Measurements from ENCODE around the gene ENDOV.
A peak's percentile ranks its signal among the peaks of the same experiment; 100 is the strongest.

Gene ENDOV

DNA sequence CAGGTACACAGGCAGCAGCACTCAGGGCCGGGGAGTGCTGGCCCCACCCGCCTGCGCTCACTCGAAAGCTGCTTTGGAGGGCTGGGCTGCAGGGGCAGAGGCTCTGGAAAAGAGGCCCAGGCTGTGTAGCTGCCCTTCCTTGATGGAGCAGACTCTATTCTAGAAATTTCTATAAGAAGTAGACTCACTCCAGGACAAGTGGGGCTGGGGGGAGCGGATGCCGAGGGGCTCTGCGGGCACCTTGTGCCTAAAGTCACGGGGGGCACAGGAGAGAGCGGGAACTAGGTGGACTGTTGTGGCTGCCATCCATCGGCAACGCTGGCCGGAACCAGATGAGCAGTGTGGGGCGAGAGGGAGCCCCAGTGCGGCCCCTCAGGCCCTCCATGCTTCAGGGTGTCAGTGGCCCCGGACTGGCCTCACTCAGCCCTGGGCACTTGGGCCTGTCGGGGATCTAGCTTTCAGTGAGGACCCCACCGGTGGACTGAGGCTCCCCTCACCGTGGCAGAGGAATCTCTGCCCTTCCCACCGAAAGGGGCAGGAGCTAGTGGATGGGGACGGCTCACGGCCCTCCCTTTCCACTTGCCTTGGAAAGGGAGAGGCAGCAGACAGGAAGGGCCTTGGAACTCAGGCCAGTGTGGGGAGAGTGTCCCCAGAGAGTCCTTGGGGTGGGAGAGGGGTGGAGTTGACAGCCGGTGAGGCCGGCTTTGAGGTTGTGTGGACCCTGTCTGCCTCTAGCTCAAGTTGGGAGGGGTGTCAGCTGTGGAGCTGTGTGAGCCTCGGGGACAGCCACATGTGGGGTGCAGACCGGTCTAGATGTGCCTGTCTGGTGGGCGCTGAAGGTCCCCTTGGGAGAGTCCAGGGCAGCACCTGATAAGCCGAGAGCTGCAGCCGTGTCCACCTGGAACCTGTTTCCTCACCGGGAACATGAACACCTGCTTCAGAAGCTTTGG is 16.6 kb downstream of the ENDOV start:
- DNase-seq (ENCODE audit: low spot score): no peak

DNA sequence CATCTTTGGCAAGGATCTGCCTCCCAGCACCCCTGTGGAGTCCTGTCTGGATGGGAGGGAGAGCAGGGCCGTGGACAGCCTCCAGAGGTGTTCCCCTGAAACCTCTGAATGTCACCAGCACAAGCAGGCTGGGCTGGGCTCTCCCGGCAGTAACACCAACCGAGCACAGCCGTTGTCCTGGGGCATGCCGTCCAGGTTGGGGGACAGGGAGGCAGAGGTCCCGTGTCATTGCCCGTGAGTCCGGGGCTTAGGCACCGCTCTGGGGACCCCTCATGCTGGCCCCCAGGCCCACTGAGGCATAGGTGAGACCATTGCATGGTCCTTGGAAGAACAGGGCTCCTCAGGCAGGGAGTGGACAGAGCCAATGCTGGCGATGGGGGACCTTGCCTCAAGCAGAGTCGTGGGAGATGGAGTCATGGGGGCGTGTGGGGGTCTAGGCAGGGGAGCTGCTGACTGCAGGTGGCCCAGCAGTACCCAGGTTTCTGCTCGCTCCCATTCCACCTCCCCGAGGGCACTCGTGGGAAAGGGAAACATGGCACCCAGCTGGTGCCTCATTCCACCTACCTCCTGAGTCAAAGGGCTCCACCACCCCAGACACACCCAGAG is 17.5 kb downstream of the ENDOV start:
- DNase-seq (ENCODE audit: low spot score): no peak

DNA sequence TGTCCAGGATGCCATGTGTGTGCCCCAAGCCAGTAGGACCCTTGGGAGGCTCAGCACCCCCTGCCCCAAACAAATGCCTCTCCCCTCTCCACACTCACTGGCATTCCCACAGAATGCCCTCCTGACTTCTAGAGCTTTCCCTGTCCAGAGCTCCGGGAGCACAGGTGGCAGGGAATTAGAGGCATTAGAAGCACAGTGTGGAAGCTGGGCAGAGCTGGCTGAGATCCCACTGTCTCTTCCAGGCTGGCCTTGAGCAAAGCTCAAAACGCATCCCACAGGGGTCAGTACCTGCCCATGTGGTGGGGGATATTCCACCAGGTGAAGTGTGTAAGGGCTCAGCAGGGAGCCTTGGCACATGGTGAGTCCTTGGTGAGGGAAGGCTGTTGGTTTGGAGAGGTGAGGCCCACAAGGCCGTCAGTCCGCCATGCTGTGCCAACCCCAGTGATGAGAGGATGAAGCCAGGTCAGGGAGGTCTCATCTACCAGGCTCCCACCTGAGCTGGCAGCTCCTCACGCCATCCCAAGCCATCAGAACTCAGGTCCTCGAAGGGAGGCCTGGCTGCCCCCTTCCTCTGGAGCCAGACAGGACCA is 18.1 kb downstream of the ENDOV start:
- DNase-seq (ENCODE audit: low spot score): no peak

- DNase-seq (ENCODE audit: low spot score): no peak
Measured at GRCh38 chr17:80433916-80434666, 19.1 kb downstream of the ENDOV start.

- no peak for DNase-seq (ENCODE audit: low spot score)
Measured at GRCh38 chr17:80437532-80437931, 22.6 kb downstream of the ENDOV start.

- no peak for DNase-seq (ENCODE audit: low spot score)
Measured at GRCh38 chr17:80438806-80439205, 23.8 kb downstream of the ENDOV start.

DNA sequence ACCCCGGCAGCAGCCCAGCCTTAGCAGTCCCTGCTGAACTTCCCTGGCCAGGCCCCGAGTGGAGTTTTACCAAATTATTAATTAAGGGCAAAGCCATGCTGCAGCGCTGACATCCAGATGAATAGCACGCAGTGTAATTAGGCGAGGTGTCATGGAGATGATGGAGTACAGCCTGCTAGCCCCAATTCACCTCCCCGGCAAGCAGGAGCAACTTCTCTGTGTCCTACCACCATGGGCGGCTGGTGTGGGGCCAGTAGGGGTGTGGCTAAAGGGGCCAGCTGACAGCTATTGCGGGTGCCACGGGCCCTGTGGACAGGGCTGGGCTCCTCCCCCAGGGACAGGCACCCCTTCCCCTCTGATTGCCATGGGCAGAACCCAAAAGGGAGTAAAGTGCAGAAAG is 24.5 kb downstream of the ENDOV start:
- no peak for DNase-seq (ENCODE audit: low spot score)

GRCh38 chr17:80441133-80441578 is 26.2 kb downstream of the ENDOV start:
- DNase-seq (ENCODE audit: low spot score): no peak

GRCh38 chr17:80441598-80442322 is 26.8 kb downstream of the ENDOV start:
- no peak for DNase-seq (ENCODE audit: low spot score)

- DNase-seq (ENCODE audit: low spot score): no peak
Measured at GRCh38 chr17:80442323-80442659, 27.3 kb downstream of the ENDOV start.

DNA sequence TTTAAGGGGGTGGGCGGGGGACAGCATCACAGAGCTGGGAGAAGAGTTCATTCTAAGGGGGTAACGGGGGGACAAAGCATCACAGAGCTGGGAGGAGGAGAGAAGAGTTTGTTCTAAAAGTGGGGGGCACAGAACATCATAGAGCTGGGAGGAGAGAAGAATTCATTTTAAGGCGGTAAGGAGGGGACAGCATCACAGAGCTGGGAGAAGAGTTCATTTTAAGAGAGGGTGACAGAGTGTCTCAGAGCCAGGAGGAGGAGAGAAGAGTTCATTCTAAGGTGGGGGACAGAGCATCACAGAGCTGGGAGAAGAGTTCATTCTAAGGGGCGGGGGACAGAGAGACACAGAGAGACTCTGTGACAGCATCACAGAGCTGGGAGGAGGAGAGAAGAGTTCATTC is 27.8 kb downstream of the ENDOV start:
- no peak for DNase-seq (ENCODE audit: low spot score)

DNA sequence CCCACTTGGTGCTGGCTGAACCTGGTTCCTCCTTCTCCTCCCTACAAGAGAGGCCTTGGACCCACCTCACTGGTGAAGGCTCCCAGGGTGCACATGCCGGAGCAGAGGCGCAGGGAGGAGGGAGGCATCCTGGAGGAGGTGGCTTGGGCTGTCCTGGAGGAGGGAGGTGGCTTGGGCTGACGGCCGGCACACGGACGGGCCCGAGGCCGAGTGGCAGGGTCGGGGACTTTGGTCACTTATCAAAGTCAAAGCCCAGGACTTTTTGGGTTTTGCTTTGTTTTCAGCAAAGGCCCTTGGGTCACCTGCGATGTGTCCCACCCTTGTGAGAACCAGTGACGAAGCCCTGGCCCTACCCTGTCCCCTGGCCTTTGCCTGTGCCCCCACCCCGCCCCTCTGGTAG is 28.5 kb downstream of the ENDOV start:
- DNase-seq (ENCODE audit: low spot score): no peak

- DNase-seq (ENCODE audit: low spot score): no peak
Measured at GRCh38 chr17:80443916-80444643, 29.1 kb downstream of the ENDOV start.

DNA sequence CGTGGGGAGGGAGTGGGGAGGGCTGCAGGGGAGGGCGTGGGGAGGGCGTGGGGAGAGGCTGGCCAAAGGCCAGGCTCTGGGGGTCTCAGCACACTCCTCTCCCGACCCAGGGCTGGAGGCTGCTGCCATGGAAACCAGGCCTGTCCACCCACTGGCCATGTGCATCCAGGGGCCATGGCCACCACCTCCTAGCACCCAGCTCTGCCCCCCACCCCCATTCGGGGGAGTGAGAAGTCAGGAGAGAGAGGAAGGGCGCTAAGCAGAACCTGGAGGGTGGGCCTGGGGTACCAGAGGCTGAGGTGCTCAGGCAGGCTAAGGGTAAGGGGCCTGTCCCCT is 29.6 kb downstream of the ENDOV start:
- DNase-seq (ENCODE audit: low spot score): no peak

- peak; percentile 70 for DNase-seq (ENCODE audit: low spot score)
Measured at GRCh38 chr17:80445007-80445725, 30.2 kb downstream of the ENDOV start.

- DNase-seq (ENCODE audit: low spot score): peak; percentile 69
Measured at GRCh38 chr17:80445726-80446110, 30.8 kb downstream of the ENDOV start.

DNA sequence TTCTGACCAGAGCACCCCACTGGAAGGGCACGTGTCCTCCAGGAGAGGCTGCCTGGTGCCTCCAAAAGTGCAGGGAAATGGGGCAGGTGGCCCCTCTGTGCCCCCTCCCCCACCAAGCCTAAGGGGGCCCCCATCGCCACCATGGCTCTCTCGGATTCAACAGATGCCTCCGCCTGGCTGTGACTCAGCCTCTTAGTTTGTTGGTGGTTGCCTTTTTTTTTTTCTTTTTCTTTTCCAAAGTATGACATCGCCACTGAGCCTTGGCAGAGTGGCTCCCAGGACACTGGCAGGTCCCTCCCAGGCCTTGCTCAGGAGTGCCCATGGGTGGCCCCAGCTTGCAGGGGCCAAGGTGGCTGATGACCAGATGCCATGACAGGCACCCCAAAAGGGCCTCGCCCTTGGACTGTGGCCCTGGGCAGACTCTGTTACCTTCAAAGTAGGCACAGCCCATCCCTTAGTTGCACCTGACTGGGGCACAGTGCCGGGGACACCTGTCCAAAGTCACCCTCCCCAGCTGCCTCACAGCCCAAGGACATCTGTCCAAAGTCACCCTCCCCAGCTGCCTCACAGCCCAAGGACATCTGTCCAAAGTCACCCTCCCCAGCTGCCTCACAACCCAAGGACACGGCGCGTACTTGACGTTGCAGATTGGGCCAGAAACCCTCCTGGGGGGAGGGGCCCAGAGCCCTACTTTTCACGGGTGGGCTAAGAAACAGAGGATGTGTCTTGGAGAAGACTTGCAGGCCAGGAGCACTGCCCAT is 31.9 kb downstream of the ENDOV start:
- DNase-seq (ENCODE audit: low spot score): no peak

- no peak for DNase-seq (ENCODE audit: low spot score)
Measured at GRCh38 chr17:80447790-80448189, 32.8 kb downstream of the ENDOV start.

DNA sequence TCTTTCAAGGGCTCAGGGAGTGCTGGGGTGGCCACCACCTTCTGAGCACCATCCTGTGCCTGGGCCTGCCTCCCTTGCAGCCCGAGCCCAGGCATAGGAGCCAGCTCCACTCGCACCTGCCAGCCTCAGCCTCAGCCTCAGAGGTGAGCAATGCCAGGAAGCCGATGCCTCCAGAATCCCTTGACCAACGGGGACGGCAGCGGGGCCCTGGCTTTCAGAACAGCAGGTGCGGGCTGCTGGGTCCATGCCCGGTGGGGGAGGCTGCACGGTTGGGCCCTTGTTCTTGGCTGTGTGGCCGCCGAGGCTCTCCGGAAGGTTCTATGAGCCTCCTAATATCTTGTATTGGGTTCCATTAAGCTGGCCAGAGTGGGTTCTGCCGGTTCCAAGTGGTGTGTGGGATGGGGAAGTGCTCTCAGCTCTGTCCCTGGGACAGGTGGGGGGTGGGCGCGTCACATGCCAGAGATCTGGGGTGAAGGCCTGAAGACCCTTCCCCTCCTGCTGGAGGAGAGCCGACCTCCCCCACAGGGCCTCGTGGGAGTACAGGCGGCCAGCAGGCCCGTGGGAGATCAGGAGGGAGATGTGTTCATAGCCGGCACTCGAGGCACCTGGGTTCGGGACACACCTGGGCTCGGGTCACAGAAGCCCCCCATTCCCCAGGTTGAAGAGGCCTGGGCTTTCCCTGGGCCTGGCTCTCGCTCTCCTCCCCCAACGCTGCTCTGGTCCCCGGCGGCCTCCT is 34.4 kb downstream of the ENDOV start:
- DNase-seq (ENCODE audit: low spot score): no peak

Data from D341Med (cell line).